GM12878 (cell line): Measurements from ENCODE around the gene ISY1. TPM values are rescaled to one million over a fixed set of nuclear protein-coding genes. Genes with fewer than 3 reads are reported as not detected.
"Not testable (repeated sequence)": the region's sequence is repeated elsewhere in the genome, so short reads cannot be mapped to it uniquely, and the experiment has no call there.

Experiments used
- ATAC-seq: fragments of 200-7000 bp; cut with Tn5 transposase; 3 replicates; pipeline ENCODE4 v1.9.1; 2020; ENCODE audit warnings: mild to moderate bottlenecking, moderate library complexity
- BruUV-seq: library from RNA; stranded (reverse); fragments of 400-500 nt; replicated peaks from 2 replicates; lab custom pipeline; 2021; lab: Mats Ljungman, UMichigan
- CTCF ChIA-PET: fragments of 300-600 bp; sonication (Branson Sonifier 250); formaldehyde crosslinking; extraction: SDS; loops from one replicate; lab custom pipeline; 2021; ENCODE audit warnings: inconsistent platforms; lab: Yijun Ruan, JAX
- POLR2A ChIA-PET: fragments of 350-600 bp; formaldehyde crosslinking; extraction: SDS; loops from one replicate; lab custom pipeline; 2021; ENCODE audit warnings: inconsistent platforms; lab: Charles Lee
- RAD21 ChIA-PET: fragments of 300-600 bp; sonication (Branson Sonifier 250); formaldehyde crosslinking; loops from one replicate; lab custom pipeline; 2023; ENCODE audit warnings: antibody characterized with exemption; ENCODE audit not compliant: unreplicated experiment; lab: Charles Lee
- SMC1A ChIA-PET: fragments of 300-600 bp; sonication (Branson Sonifier 250); formaldehyde crosslinking; loops from one replicate; lab custom pipeline; 2023; ENCODE audit not compliant: unreplicated experiment, uncharacterized antibody; lab: Charles Lee
- DNase-seq: peaks from one replicate; pipeline ENCODE4 v3.0.0-alpha.2; 2011; ENCODE audit warnings: low read depth, low spot score
- FAIRE-seq: peaks from 3 replicates; lab custom pipeline; 2011; peaks lifted over from hg19 to GRCh38; lab: Jason Lieb, UNC
- H2AFZ ChIP-seq: 2 replicates; pipeline ENCODE4 v1.6.0; 2011; ENCODE audit warnings: low read depth, low read length, control low read depth; ENCODE audit not compliant: control insufficient read depth
- H3K27ac ChIP-seq: 2 replicates; pipeline ENCODE4 v1.5.1; 2011; ENCODE audit warnings: control low read depth; ENCODE audit not compliant: control insufficient read depth, insufficient read depth
- H3K27me3 ChIP-seq, 2 experiments: replicated peaks in 1 of 2; 2 replicates each; pipeline versions ENCODE4 v1.6.0 to v1.6.1; 2011; ENCODE audit warnings: low read length in 1 of 2; ENCODE audit not compliant: control insufficient read depth in 2 of 2, insufficient read depth in 2 of 2
- H3K36me3 ChIP-seq, 2 experiments: 2 replicates each; pipeline ENCODE4 v1.5.1; 2011; ENCODE audit warnings: low read length in 1 of 2; ENCODE audit not compliant: control insufficient read depth in 2 of 2, insufficient read depth in 2 of 2
- H3K4me1 ChIP-seq: 2 replicates; pipeline ENCODE4 v1.6.1; 2011; ENCODE audit warnings: mild to moderate bottlenecking, low read length, moderate library complexity, mixed read lengths; ENCODE audit not compliant: control insufficient read depth, insufficient read depth
- H3K4me2 ChIP-seq: 2 replicates; pipeline ENCODE4 v1.6.0; 2011; ENCODE audit warnings: control low read depth; ENCODE audit not compliant: control insufficient read depth, insufficient read depth
- H3K4me3 ChIP-seq: fragments of 200-600 bp; sonication (generic); 2 replicates; pipeline ENCODE4 v1.5.1; 2016
- H3K79me2 ChIP-seq: 2 replicates; pipeline ENCODE4 v1.6.0; 2011; ENCODE audit warnings: low read length; ENCODE audit not compliant: control insufficient read depth, insufficient read depth
- H3K9ac ChIP-seq: 2 replicates; pipeline ENCODE4 v1.8.0; 2011; ENCODE audit warnings: low read length, control low read depth, mixed read lengths; ENCODE audit not compliant: control insufficient read depth, insufficient read depth
- H3K9me3 ChIP-seq: replicated peaks from 3 replicates; pipeline ENCODE4 v1.5.1; 2011; ENCODE audit warnings: mild to moderate bottlenecking, low read length; ENCODE audit not compliant: control insufficient read depth, insufficient read depth
- H4K20me1 ChIP-seq: 2 replicates; pipeline ENCODE4 v1.6.0; 2011; ENCODE audit not compliant: control insufficient read depth, insufficient read depth
- BRCA1 ChIP-seq: IDR thresholded peaks from 2 replicates; pipeline ENCODE4 v1.6.1; 2011; ENCODE audit warnings: low read depth, low read length, improper control_type of control experiment
- FOXM1 ChIP-seq: IDR thresholded peaks from 2 replicates; pipeline ENCODE4 v1.6.1; 2012; ENCODE audit warnings: low read depth, mild to moderate bottlenecking, inconsistent platforms, low read length, moderate library complexity
- HDAC2 ChIP-seq: fragments of 200-600 bp; sonication (generic); IDR thresholded peaks from 2 replicates; pipeline ENCODE4 v1.6.1; 2017
- KAT2A ChIP-seq: conservative IDR thresholded peaks from 2 replicates; pipeline ENCODE4 v1.6.1; 2011; ENCODE audit warnings: low read depth, low read length; ENCODE audit not compliant: control insufficient read depth
- MLLT1 ChIP-seq: fragments of 450-650 bp; IDR thresholded peaks from 2 replicates; pipeline ENCODE4 v1.6.1; 2016; ENCODE audit warnings: mild to moderate bottlenecking
- MYC ChIP-seq: IDR thresholded peaks from 2 replicates; pipeline ENCODE4 v1.6.1; 2011; ENCODE audit warnings: mild to moderate bottlenecking, low read length, moderate library complexity, inconsistent platforms; ENCODE audit not compliant: insufficient read depth, insufficient replicate concordance, insufficient read length, severe bottlenecking
- REST ChIP-seq: IDR thresholded peaks from 2 replicates; pipeline ENCODE4 v1.6.1; 2012; ENCODE audit warnings: mild to moderate bottlenecking, low read depth, low read length
- YY1 ChIP-seq: IDR thresholded peaks from 2 replicates; pipeline ENCODE4 v1.6.1; 2011; ENCODE audit warnings: low read depth, mild to moderate bottlenecking, low read length
- ZNF207 ChIP-seq: fragments of 450-650 bp; IDR thresholded peaks from 2 replicates; pipeline ENCODE4 v1.6.1; 2014; ENCODE audit warnings: antibody characterized with exemption, mild to moderate bottlenecking, borderline replicate concordance
- WGBS: methylation state at CpG from one replicate; pipeline ENCODE4 v1.1.6; 2016; ENCODE audit warnings: low lambda C conversion rate; ENCODE audit not compliant: insufficient replicate concordance, insufficient coverage; ENCODE audit errors: missing lambda C conversion rate; 5-methylcytosine and 5-hydroxymethylcytosine counted together
- in situ Hi-C: fragments of 300-500 bp; cut with MboI; formaldehyde crosslinking; loops from 9 replicates; pipeline ENCODE4 v1.14.3; 2018; ENCODE audit warnings: mixed read lengths
- intact Hi-C: fragments of 100-400 bp; cut with micrococcal nuclease; formaldehyde crosslinking; loops from one replicate; pipeline ENCODE4 v1.14.2; 2022; ENCODE audit not compliant: unreplicated experiment
- polyA plus RNA-seq, 11 experiments: library from polyadenylated mRNA; depleted of rRNA in 4 of 11; unstranded in 6 of 11; stranded (reverse) in 5 of 11; fragments of >200 nt; fragmentation: Nextera tagmentation in 4 of 11; fragmentation: Illumina TruSeq in 1 of 11; extraction: Ambion mirVana in 4 of 11; extraction: Trizol in 1 of 11; gene quantifications; 1 replicate in 1 of 11; 2 replicates in 10 of 11; pipeline versions ENCODE4 v1.2.1 to v1.2.3, GENCODE V29; 2011 to 2016; ENCODE audit warnings: inconsistent platforms in 2 of 11, missing spikeins in 2 of 11, low read depth in 1 of 11
- total RNA-seq, 4 experiments: library from RNA; depleted of rRNA in 3 of 4; stranded (reverse); fragments of >200 nt in 3 of 4; fragmentation: Illumina TruSeq in 1 of 4; extraction: Trizol in 1 of 4; gene quantifications; 2 replicates each; pipeline versions ENCODE4 v1.2.1 to v1.2.3, GENCODE V29; 2013 to 2021

ISY1 gene
- total and polyA plus RNA-seq, 10 of the 15 experiments (the other 5 are each of a cell fraction or from before 2014, with no cell fraction given), result 28.3 to 72.2 (median 44.7) TPM

- WGBS, result 60% methylated on average over 20 of the region's 20 CpGs
- Histone ChIP-seq H3K4me3 (peak overlapping the region; percentile 97), H3K9ac (peak overlapping the region; percentile 99), H3K4me2 (peak overlapping the region; percentile 62), H3K79me2 (peaks cover 58% of the 10 kb centered on the region), H3K27ac (peak overlapping the region; percentile 97)
- FAIRE-seq, H2AFZ ChIP-seq, H4K20me1 ChIP-seq, H3K27me3 ChIP-seq, BruUV-seq, H3K4me1 ChIP-seq, H3K36me3 ChIP-seq, in situ Hi-C loops, DNase-seq, ATAC-seq, H3K9me3 ChIP-seq: not testable (repeated sequence)
- SMC1A ChIA-PET, result interaction anchor here (0.6 to 1.6 kb wide), 4 partner anchors 13 to 214 kb away, joined by 3 read pairs; no protein-coding TSS in a partner anchor
- TF ChIP-seq MLLT1, result peak; percentile 79; the same call in 1 of the 2 replicates
- intact Hi-C loops, result loop anchor here (5.0 to 10.0 kb wide), 3 partner anchors 63 to 530 kb away; partner anchors contain the start of genes RAB43 and RPN1
- RAD21 ChIA-PET, result interaction anchor here (0.6 to 0.7 kb wide), 2 partner anchors 61 to 132 kb away, joined by 3 read pairs; no protein-coding TSS in a partner anchor
- CTCF ChIA-PET, result interaction anchor here (1.4 to 3.3 kb wide), 4 partner anchors 23 to 504 kb away, joined by 4 to 17 read pairs (median 8); no protein-coding TSS in a partner anchor
- POLR2A ChIA-PET, result interaction anchor here (0.6 to 1.3 kb wide), 6 partner anchors 10 to 132 kb away, joined by 3 to 6 read pairs (median 3); a partner anchor contains a TSS
These were observed 24.1 kb upstream of the ISY1 start for GRCh38 chr3:129184784-129185542.

GRCh38 chr3:129184396-129184657 lies 23.5 kb upstream of the ISY1 start:
- DNase-seq (no peak), ATAC-seq (peak; percentile 9; the same call in 2 of the 3 replicates), FAIRE-seq (no peak)
- peaks cover 6% of the 10 kb centered on the region for H3K4me1 ChIP-seq
- peaks cover 64% of the 10 kb centered on the region for H3K79me2 ChIP-seq
- 2% methylated on average over 5 of the region's 5 CpGs for WGBS
- no peaks in the 10 kb centered on the region; the same call in 2 of the 3 replicates for H3K9me3 ChIP-seq
- peaks cover 8% of the 10 kb centered on the region; the same call in 1 of the 2 replicates for H4K20me1 ChIP-seq
- no peaks in the 10 kb centered on the region for H3K27me3 ChIP-seq
- POLR2A ChIA-PET, result interaction anchor here (0.6 to 3.8 kb wide), 7 partner anchors 10 to 66 kb away, joined by 3 to 20 read pairs (median 5); partner anchors contain the start of genes COPG1 and RAB43
- CTCF ChIA-PET, result interaction anchor here (3.0 to 3.3 kb wide), 2 partner anchors 22 to 62 kb away, joined by 11 to 17 read pairs; no protein-coding TSS in a partner anchor
- peak overlapping the region; percentile 97 for H3K27ac ChIP-seq
- H3K36me3 ChIP-seq, result peaks cover 0 to 2% of the 10 kb centered on the region in 2 experiments; a peak in 1 of 4 replicates
- intact Hi-C loops, result loop anchor here (5.0 to 10.0 kb wide), 3 partner anchors 62 to 530 kb away; partner anchors contain the start of genes RAB43 and RPN1
- TSS peak; percentile 93 for BruUV-seq
- in situ Hi-C loops, result no loop called here
- RAD21 ChIA-PET, result interaction anchor here (1.3 kb wide), 1 partner anchor 65 kb away, joined by 3 read pairs; the partner anchor contains the start of gene COPG1
- peak overlapping the region; percentile 39 for H3K4me2 ChIP-seq
- SMC1A ChIA-PET, result no interaction called here
- peak overlapping the region; percentile 99 for H3K9ac ChIP-seq
- peak overlapping the region; percentile 76 for H2AFZ ChIP-seq
- peak overlapping the region; percentile 97 for H3K4me3 ChIP-seq
- TF ChIP-seq BRCA1 (no peak), HDAC2 (no peak), FOXM1 (0 out of 2 replicates have a peak, but pooled peaks have one; percentile 43), YY1 (no peak), REST (no peak), KAT2A (no peak), ZNF207 (no peak), MYC (no peak)
